Superior temporal gyrus (tissue), 1 donor: Measurements from ENCODE around the gene PEX12.
"Not testable (repeated sequence)": the region's sequence is repeated elsewhere in the genome, so short reads cannot be mapped to it uniquely, and the experiment has no call there.

Source experiments
- DNase-seq: peaks from one replicate; pipeline ENCODE4 v3.0.0-alpha.2; 2016; ENCODE audit errors: extremely low spot score

The PEX12 gene

DNA sequence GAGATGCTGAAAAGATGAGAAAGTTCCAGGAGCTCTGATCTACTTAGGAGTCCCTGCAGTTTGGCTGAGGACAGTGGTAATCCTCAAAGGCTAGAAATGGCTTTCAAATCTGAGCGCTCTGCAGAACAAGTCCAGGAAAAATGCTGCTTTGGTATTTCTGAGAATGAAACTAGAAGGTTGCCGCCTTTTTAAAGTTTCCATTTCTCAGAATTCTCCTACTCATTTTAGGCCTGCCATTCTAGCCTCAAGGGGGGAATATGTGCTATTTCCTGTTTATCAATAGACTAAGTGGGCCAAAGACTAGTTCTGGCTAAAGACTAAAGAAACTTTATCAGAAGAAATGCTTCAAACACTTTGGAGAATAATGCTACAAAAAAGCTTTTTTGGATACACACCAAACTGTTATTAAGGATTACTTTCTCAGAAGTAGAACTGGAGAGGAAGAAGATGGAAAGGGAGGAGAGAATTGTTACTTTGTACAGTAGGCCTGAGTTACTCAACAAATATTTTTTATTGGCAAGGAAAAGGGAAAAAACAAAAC is 40.7 kb downstream of the PEX12 start, which contains the start of gene SLFN12L:
TSS of gene SLFN12L (minus strand) at position 78 of the 541 bp plus-strand sequence. CDS start 15,314 bp downstream, outside the sequence.
- DNase-seq, result no peak

DNA sequence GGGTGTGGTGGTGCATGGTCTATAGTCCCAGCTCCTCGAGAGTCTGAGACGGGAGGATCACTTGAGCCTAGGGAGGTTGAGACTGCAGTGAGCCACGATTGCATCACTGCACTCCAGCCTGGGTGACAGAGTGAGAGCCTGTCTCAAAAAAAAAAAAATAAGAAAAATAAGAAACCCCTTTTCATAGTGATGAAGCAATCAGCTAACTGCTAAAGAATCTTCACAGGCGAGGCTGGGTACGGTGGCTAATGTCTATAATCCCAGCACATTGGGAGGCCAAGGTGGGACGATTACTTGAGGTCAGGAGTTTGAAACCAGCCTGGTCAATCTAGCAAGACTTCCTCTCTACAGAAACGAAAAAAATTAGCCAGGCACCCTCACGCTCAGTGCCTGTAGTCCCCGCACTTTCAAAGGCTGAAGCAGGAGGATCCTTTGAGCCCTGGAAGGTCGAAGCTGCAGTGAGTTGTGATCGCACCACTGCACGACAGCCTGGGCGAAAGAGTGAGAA is 41.7 kb downstream of the PEX12 start:
- DNase-seq, result no peak

DNA sequence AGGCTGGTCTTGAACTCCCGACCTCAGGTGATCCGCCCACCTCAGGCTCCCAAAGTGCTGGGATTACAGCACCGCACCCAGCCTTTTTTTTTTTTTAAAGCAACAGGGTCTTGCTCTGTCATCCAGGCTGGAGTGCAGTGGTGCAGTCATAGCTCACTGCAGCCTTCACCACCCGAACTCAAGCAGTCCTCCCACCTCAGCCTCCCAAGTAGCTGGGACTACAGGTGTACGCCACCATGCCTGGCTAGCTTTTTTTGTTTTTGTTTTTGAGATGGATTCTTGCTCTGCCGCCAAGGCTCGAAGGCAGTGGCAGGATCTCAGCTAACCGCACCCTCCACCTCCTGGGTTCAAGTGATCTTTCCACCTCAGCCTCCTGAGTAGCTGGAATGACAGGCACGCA is 43.0 kb downstream of the PEX12 start:
- not testable (repeated sequence) for DNase-seq

DNA sequence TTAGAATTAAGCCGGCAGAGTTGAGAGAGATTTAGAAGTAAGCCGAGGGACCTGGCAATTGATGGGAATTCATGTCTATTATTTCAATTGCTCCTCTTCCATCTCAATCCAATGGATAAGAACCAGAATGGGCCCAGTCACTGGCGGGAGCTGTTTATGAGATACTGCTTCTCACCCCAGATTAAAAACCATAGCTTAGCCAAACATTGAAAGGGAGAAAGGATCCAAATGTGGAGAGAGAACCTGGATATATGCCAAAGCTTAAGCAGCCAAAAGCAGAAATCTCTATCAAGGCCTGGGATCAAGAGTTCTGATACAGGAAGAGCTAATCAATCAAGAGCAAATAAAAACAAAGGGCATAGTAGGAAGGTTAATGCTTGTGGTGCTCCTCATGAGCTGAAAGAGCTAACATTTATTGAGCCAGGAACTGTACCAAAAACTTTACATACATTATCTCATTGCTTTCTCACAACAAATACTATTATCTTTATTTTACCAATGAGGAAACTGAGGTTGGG is 43.7 kb downstream of the PEX12 start:
- DNase-seq, result no peak

DNA sequence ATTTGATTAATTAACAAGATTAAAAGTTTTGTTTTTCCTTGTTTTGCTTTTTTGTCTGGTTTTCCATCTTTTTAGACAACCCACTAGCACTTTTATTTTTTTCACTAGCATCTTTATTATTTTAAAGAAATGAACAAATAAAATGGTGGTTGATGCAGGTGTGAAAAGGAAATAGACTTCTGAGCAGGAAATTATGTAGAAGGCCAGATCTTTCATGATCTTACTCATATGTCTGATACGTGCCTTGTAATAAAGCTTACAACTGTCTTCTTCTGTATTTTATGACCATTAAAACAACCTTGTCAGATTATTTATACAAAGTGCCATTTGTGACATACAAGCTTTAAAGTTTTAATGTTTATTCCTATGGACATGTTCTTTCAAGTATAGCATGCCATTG is 47.2 kb downstream of the PEX12 start:
- DNase-seq, result no peak

DNA sequence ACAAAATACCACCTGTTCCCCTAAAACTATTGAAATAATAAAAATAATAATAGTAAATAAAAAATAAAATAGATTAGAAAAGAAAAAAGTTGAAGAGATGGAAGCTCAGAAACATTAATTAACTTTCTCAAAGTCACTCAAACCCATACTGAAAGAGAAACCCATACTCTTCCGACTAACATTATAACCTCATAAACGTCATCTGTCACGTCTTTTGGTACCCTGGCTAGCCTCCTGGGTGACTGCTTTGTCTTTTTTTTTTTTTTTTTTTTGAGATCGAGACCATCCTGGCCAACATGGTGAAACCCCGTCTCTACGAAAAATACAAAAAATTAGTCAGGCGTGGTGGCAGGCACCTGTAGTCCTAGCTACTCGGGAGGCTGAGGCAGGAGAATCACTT is 48.5 kb downstream of the PEX12 start:
- DNase-seq, result no peak

DNA sequence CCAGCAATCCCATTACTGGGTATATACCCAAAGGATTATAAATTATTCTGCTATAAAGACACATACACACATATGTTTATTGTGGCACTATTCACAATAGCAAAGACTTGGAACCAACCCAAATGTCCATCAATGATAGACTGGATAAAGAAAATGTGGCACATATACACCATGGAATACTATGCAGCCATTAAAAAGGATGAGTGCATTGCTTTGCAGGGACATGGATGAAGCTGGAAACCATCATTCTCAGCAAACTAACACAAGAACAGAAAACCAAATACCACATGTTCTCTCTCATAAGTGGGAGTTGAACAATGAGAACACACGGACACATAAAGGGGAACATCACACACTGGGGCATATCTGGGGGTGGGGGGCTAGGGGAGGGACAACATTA is 49.0 kb downstream of the PEX12 start:
- not testable (repeated sequence) for DNase-seq
